Pancreas (tissue), 10 donors: ENCODE data around the gene WHRN. TPM values are rescaled to one million over a fixed set of nuclear protein-coding genes. Genes with fewer than 3 reads are reported as not detected.

Experiments used
- ATAC-seq, 4 donors: fragments of 200-7000 bp; cut with Tn5 transposase; one replicate each; pipeline versions ENCODE4 v1.8.0 to v1.9.1; 2020; ENCODE audit warnings: mild to moderate bottlenecking in 4 of 4, moderate library complexity in 4 of 4
- DNase-seq, 6 donors: peaks; one replicate each; pipeline ENCODE4 v3.0.0-alpha.2; 2020
- FAIRE-seq: peaks from 2 replicates; lab custom pipeline; 2012; peaks lifted over from hg19 to GRCh38; lab: Jason Lieb, UNC
- H3K27ac ChIP-seq, 4 donors: fragments of 200-600 bp; sonication (generic); 1 replicate in 3 of 4; 2 replicates in 1 of 4; pipeline versions ENCODE4 v1.5.0 to v1.8.0; 2020
- H3K27me3 ChIP-seq, 4 donors: fragments of 200-600 bp; one replicate each; pipeline ENCODE4 v1.8.0; 2021
- H3K36me3 ChIP-seq, 3 donors: fragments of 200-600 bp; sonication (generic) in 1 of 3; one replicate each; pipeline versions ENCODE4 v1.5.0 to v1.8.0; 2020 to 2021
- H3K4me1 ChIP-seq, 3 donors: fragments of 200-600 bp; one replicate each; pipeline ENCODE4 v1.8.0; 2021
- H3K4me3 ChIP-seq, 4 donors: fragments of 200-600 bp; sonication (generic) in 2 of 4; one replicate each; pipeline versions ENCODE4 v1.5.0 to v1.8.0; 2020 to 2021
- H3K9me3 ChIP-seq, 4 donors: fragments of 200-600 bp; one replicate each; pipeline ENCODE4 v1.8.0; 2021
- WGBS, 2 donors: extraction: QIAGEN DNeasy Blood & Tissue Kit; methylation state at CpG; one replicate each; pipeline ENCODE4 v1.1.7; 2013; 5-methylcytosine and 5-hydroxymethylcytosine counted together
- intact Hi-C, 3 donors: fragments of 100-400 bp; cut with DNase I; formaldehyde crosslinking; loops; one replicate each; pipeline versions ENCODE4 v1.11.1 to v1.14.2; 2022
- polyA plus RNA-seq, 2 donors: library from polyadenylated mRNA; stranded (reverse); fragments of 200-250 nt; gene quantifications; one replicate each; pipeline ENCODE4 v1.2.3, GENCODE V29; 2013
- total RNA-seq, 6 donors: library from RNA; stranded (reverse); fragmentation: NEBNext Ultra II Directional in 4 of 6; extraction: Animal tissue kit (Norgen Biotek cat#: 25700) in 4 of 6; gene quantifications; one replicate each; pipeline versions ENCODE4 v1.2.1 to v1.2.4, GENCODE V29; 2021 to 2023
- TF ChIP-seq, protein P1 (sequence below), 4 donors: fragments of 200-600 bp; sonication (generic) in 3 of 4; IDR thresholded peaks; one replicate each; pipeline versions ENCODE4 v1.5.0 to v1.8.0; 2021; ENCODE audit warnings: antibody characterized with exemption in 4 of 4
- donor health status: healthy with polysubstance abuse.
- donor health status: DM: no; HTN: no; CAD: no; lungs with moderate emphysema.
- donor health status: DM: no; HTN: no; CAD: no.
- donor health status: control.
- donor health status: control.
- donor health status: Bipolar disorder and iron deficiency.
- donor health status: DM: yes; HTN: yes; CAD: no.
- donor health status: DM: no; HTN: no; CAD: no.
- donor health status: DM: no; HTN: no; CAD: no.
- donor health status: DM: yes; HTN: yes; CAD: no.

Gene WHRN
- total and polyA plus RNA-seq, 8 donors, result 6.7 to 32.2 (median 8.6) TPM

DNA sequence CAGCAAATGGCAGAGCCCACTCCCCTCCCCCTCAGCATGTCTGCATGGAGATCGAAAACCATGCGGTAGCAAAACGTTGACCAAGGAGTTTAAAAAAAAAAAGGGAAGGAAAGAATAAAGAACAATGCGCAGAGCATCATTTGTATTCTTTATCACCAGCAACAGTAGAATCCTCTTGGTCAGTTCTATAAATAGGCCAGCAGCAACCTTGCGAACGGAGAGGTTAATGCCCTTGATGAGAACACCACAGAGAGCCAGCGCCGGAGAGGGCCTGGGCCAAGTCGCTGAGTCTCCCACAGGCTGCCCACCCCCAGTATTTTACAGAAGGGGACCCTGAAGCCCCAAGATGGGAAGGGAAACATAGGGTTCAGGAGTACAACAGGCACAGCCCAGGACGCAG, 22.7 kb downstream of the WHRN start:
- ATAC-seq (no peak), FAIRE-seq (no peak), DNase-seq (no peak)
- TF ChIP-seq, protein P1, sequence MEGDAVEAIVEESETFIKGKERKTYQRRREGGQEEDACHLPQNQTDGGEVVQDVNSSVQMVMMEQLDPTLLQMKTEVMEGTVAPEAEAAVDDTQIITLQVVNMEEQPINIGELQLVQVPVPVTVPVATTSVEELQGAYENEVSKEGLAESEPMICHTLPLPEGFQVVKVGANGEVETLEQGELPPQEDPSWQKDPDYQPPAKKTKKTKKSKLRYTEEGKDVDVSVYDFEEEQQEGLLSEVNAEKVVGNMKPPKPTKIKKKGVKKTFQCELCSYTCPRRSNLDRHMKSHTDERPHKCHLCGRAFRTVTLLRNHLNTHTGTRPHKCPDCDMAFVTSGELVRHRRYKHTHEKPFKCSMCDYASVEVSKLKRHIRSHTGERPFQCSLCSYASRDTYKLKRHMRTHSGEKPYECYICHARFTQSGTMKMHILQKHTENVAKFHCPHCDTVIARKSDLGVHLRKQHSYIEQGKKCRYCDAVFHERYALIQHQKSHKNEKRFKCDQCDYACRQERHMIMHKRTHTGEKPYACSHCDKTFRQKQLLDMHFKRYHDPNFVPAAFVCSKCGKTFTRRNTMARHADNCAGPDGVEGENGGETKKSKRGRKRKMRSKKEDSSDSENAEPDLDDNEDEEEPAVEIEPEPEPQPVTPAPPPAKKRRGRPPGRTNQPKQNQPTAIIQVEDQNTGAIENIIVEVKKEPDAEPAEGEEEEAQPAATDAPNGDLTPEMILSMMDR (IDR thresholded peaks at IDR 0.05), result no peak
- H3K27ac ChIP-seq, result no peak overlapping the region
- H3K4me1 ChIP-seq, result no peaks in the 10 kb centered on the region
- H3K27me3 ChIP-seq, result no peaks in the 10 kb centered on the region
- no peaks in the 10 kb centered on the region for H3K9me3 ChIP-seq
- 74 to 76% methylated on average over 10 of the region's 10 CpGs for WGBS, 2 donors
- intact Hi-C loops, result no loop called here
- no peaks in the 10 kb centered on the region for H3K36me3 ChIP-seq
- H3K4me3 ChIP-seq, result no peak overlapping the region

DNA sequence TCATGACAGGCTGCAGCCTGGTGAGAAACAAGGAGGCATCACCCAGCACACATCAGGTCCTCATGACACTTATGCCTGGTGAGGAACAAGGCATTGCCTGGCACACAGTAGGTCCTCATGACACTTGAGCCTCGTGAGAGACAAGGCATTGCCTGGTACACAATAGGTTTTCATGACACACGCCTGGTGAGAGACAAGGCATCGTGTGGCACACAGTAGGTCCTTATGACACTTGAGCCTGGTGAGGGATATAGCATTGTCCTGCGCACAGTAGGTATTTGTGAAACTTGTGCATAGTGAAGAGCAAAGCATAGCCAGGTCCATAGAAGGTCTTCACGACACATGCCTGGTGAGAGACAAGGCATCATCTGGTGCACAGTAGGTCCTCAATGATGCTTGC, 23.5 kb downstream of the WHRN start:
- H3K27me3 ChIP-seq, result no peaks in the 10 kb centered on the region
- no peak overlapping the region for H3K4me3 ChIP-seq
- ATAC-seq (no peak), FAIRE-seq (no peak), DNase-seq (no peak)
- no peaks in the 10 kb centered on the region for H3K9me3 ChIP-seq
- peaks cover 6 to 7% (median 7%) of the 10 kb centered on the region in 3 donors for H3K4me1 ChIP-seq
- WGBS, 2 donors, result 74 to 79% methylated on average over 5 of the region's 5 CpGs
- TF ChIP-seq, protein P1 (IDR thresholded peaks at IDR 0.05), result no peak
- no peak overlapping the region for H3K27ac ChIP-seq
- no peaks in the 10 kb centered on the region for H3K36me3 ChIP-seq
- intact Hi-C loops, result no loop called here

DNA sequence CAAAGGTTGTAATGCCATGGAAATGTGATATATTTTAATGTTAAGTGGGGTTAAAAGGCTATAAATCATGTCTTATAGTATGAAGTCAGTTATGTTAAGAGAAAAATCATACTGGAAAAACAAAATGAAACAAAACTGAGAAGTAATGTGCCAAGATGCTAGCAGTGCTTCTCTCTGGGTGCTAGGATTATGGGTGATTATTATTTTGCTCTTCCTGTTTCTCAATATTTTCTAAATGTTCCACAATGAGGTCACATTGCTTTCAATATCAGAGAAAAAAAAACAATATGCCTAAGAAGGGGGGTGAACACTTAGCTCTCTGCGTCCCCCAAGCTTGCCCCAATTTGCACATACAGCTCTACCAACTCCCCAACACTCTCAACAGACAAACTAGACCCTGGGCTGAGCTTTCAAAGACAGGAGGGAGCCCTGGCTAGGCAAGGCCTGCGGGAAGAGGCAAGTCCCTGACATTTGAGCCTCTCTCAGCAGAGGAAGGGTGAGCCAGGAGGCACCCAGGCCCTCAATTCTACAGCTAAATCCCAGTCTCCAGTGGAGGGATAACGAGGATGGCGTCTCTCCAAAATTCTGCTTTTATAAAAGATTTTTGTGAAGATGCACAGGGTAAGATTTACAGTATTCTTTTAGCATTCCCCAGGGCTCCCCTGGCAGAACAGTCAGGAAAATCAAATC, 24.4 kb downstream of the WHRN start:
- intact Hi-C loops, result no loop called here
- Histone ChIP-seq H3K27ac (no peak overlapping the region), H3K4me1 (peaks cover 7 to 11% (median 9%) of the 10 kb centered on the region in 3 donors), H3K9me3 (no peaks in the 10 kb centered on the region), H3K36me3 (no peaks in the 10 kb centered on the region), H3K4me3 (no peak overlapping the region), H3K27me3 (no peaks in the 10 kb centered on the region)
- ATAC-seq, result no peak
- WGBS, 2 donors, result 90 to 95% methylated on average over 4 of the region's 4 CpGs
- TF ChIP-seq, protein P1 (IDR thresholded peaks at IDR 0.05), result no peak
- no peak for DNase-seq
- no peak for FAIRE-seq

DNA sequence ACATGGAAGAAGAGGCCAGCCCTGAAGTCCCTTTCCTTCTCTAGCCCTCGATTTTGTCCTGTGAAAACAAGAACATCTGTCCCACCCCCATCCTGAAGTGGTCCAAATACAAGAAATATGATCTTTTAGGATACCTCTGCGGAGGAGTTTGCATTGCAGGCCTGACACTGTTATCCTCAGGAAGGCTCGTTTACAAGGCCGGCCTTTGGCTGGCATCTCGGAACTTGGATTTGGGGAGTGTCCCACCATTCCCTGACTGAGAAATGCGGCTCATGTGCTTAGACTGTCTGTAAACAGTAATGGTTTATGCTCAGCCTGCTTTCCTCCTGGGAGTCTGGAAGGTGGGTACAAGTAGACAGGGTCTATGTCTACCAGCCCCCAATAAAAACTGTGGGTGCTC, 26.4 kb downstream of the WHRN start:
- Histone ChIP-seq H3K4me3 (no peak overlapping the region), H3K27ac (no peak overlapping the region), H3K36me3 (no peaks in the 10 kb centered on the region), H3K4me1 (peaks cover 7 to 11% (median 9%) of the 10 kb centered on the region in 3 donors), H3K9me3 (no peaks in the 10 kb centered on the region), H3K27me3 (no peaks in the 10 kb centered on the region)
- TF ChIP-seq, protein P1 (IDR thresholded peaks at IDR 0.05), result no peak
- no peak for FAIRE-seq
- intact Hi-C loops, result no loop called here
- ATAC-seq, result no peak
- no peak for DNase-seq
- 85 to 87% methylated on average over 6 of the region's 6 CpGs for WGBS, 2 donors

DNA sequence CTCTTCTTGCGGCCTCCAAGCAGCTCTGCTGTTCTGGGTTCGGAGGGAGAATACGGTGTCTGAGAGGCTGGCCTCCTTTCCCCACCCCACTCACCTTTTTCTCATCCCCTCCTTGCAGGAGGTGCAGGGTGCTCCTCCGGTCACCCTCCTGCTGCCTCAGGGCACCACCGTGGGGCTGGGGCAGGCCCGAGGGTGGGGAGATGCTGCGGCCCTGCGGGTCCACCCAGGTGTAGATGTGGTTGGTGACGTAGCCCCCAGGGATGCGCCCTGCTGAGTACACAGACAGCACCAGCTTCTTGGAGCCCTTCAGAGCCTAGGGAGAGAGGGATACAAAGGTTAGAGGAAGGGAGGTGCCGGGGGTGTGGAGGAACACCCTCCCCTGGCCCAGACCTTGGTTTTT, 26.8 kb downstream of the WHRN start:
- ATAC-seq, result no peak
- Histone ChIP-seq H3K27me3 (no peaks in the 10 kb centered on the region), H3K9me3 (no peaks in the 10 kb centered on the region), H3K27ac (no peak overlapping the region), H3K4me3 (no peak overlapping the region), H3K36me3 (no peaks in the 10 kb centered on the region), H3K4me1 (peaks cover 7 to 11% (median 9%) of the 10 kb centered on the region in 3 donors)
- intact Hi-C loops, result no loop called here
- DNase-seq, result no peak
- TF ChIP-seq, protein P1 (IDR thresholded peaks at IDR 0.05), result no peak
- WGBS, 2 donors, result 96% methylated on average over 11 of the region's 11 CpGs
- FAIRE-seq, result no peak
